Ovary (tissue), 3 donors: ENCODE results near the gene GUCA2A.

ENCODE experiments used
- EP300 ChIP-seq: sonication (generic); formaldehyde crosslinking; IDR thresholded peaks from one replicate; pipeline ENCODE4 v1.6.1; 2017; ENCODE audit warnings: antibody characterized with exemption
- POLR2A ChIP-seq: fragments of 450-650 bp; IDR thresholded peaks from one replicate; pipeline ENCODE4 v1.6.1; 2017; ENCODE audit warnings: antibody characterized with exemption, mild to moderate bottlenecking, moderate library complexity
- TF ChIP-seq, protein P1 (sequence below), 3 donors: fragments of 450-650 bp in 2 of 3; fragments of 200-600 bp in 1 of 3; IDR thresholded peaks; one replicate each; pipeline versions ENCODE4 v1.5.1 to v1.8.0; 2016 to 2022; ENCODE audit warnings: antibody characterized with exemption in 3 of 3, mild to moderate bottlenecking in 1 of 3
- donor health status: DM: no; HTN: no; CAD: no.

DNA sequence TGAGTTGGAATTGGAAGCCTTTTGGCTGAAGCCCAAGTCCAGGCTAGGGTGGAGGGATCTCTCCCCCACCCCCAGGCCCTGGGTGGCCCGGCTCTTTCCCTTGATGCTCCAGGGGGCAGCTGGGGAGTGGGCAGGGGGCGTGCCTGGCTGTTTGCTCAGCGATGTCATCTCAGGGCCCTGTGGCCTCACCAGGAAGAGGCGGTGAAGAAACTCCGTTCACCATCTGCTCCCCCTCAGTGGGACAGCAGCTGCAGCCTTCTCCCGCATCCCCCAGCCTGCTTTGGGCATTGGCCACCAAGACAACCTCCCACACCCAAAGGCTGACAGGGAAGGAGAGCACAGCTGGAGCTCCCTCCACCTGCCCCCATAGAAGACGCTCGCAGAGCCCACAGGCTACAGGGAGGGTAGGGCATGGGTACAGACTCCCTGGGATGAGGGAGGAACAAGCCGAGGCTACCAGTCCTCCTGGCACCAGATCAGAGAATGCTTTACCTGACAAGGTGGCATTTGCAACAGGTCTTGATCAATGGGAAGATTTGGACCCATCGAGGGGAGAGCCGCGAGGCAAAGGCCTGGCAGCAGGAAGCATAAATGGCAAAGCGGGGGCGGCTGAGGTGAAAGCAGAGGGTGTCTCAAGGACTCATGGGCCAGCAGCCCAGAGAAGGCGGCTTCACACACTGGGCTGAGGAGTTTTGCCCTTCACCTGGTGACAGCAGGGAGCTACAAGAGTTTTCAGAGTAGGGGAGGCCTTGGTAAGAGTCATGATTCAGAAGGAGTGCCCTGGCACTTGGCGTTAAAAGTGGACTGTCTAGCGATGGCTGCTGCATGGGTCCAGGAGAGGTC, 6.5 kb upstream of the GUCA2A start:
- TF ChIP-seq POLR2A (no peak), EP300 (no peak)
- TF ChIP-seq, protein P1, sequence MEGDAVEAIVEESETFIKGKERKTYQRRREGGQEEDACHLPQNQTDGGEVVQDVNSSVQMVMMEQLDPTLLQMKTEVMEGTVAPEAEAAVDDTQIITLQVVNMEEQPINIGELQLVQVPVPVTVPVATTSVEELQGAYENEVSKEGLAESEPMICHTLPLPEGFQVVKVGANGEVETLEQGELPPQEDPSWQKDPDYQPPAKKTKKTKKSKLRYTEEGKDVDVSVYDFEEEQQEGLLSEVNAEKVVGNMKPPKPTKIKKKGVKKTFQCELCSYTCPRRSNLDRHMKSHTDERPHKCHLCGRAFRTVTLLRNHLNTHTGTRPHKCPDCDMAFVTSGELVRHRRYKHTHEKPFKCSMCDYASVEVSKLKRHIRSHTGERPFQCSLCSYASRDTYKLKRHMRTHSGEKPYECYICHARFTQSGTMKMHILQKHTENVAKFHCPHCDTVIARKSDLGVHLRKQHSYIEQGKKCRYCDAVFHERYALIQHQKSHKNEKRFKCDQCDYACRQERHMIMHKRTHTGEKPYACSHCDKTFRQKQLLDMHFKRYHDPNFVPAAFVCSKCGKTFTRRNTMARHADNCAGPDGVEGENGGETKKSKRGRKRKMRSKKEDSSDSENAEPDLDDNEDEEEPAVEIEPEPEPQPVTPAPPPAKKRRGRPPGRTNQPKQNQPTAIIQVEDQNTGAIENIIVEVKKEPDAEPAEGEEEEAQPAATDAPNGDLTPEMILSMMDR (IDR thresholded peaks at IDR 0.05), result no peak
